ENCODE results near the gene SLC49A4. TPM values are rescaled to one million over a fixed set of nuclear protein-coding genes. Genes with fewer than 3 reads are reported as not detected.
A peak's percentile ranks its signal among the peaks of the same experiment; 100 is the strongest.

Gene SLC49A4
- total RNA-seq, 1 experiment from 2014 or later: 14.1 TPM

GRCh38 chr3:122857019-122857418 lies 62.1 kb downstream of the SLC49A4 start:
- DNase-seq (ENCODE audit: low spot score): no peak
- Histone ChIP-seq H3K9me3 (ENCODE audit: low read depth, low read length, poor library complexity, severe bottlenecking) (no peaks in the 10 kb centered on the region), H3K27ac (ENCODE audit: low read depth, low read length, poor library complexity, severe bottlenecking) (no peak overlapping the region), H3K36me3 (ENCODE audit: insufficient read depth, low read length, poor library complexity, severe bottlenecking) (no peaks in the 10 kb centered on the region), H3K4me3 (ENCODE audit: low read depth, low read length, poor library complexity, severe bottlenecking) (no peak overlapping the region), H3K4me1 (ENCODE audit: insufficient read depth, low read length, poor library complexity, severe bottlenecking) (no peaks in the 10 kb centered on the region), H3K27me3 (replicated peaks; ENCODE audit: insufficient read depth, low read depth, low read length, poor library complexity) (no peaks in the 10 kb centered on the region)
- BruUV-seq (replicated peaks): no TSS peak
- POLR2A ChIA-PET (ENCODE audit: low non-redundant PET): no interaction called here
- TF ChIP-seq EZH2 (IDR thresholded peaks at IDR 0.05; ENCODE audit: borderline replicate concordance, low read depth, low read length, poor library complexity, severe bottlenecking) (no peak), CTCF (conservative IDR thresholded peaks at IDR 0.05; ENCODE audit: low read depth, low read length) (no peak)
- intact Hi-C loops (cut with micrococcal nuclease; ENCODE audit: unreplicated experiment): loop anchor here (10.0 kb wide), 1 partner anchor 408 kb away; no protein-coding TSS in a partner anchor
- CTCF ChIA-PET: no interaction called here

- POLR2A ChIA-PET (ENCODE audit: low non-redundant PET): no interaction called here
- Histone ChIP-seq H3K27ac (ENCODE audit: low read depth, low read length, poor library complexity, severe bottlenecking) (no peak overlapping the region), H3K9me3 (ENCODE audit: low read depth, low read length, poor library complexity, severe bottlenecking) (no peaks in the 10 kb centered on the region), H3K27me3 (replicated peaks; ENCODE audit: insufficient read depth, low read depth, low read length, poor library complexity) (no peaks in the 10 kb centered on the region), H3K4me1 (ENCODE audit: insufficient read depth, low read length, poor library complexity, severe bottlenecking) (no peaks in the 10 kb centered on the region), H3K36me3 (ENCODE audit: insufficient read depth, low read length, poor library complexity, severe bottlenecking) (no peaks in the 10 kb centered on the region), H3K4me3 (ENCODE audit: low read depth, low read length, poor library complexity, severe bottlenecking) (no peak overlapping the region)
- CTCF ChIA-PET: no interaction called here
- no peak for TF ChIP-seq EZH2 (IDR thresholded peaks at IDR 0.05; ENCODE audit: borderline replicate concordance, low read depth, low read length, poor library complexity, severe bottlenecking)
- peak; percentile 60 for TF ChIP-seq CTCF (conservative IDR thresholded peaks at IDR 0.05; ENCODE audit: low read depth, low read length)
- intact Hi-C loops (cut with micrococcal nuclease; ENCODE audit: unreplicated experiment): loop anchor here (2.0 to 10.0 kb wide), 2 partner anchors 170 to 406 kb away; no protein-coding TSS in a partner anchor
- DNase-seq (ENCODE audit: low spot score): peak; percentile 29
- BruUV-seq (replicated peaks): no TSS peak
Observed at GRCh38 chr3:122858373-122858772, 63.5 kb downstream of the SLC49A4 start.

GRCh38 chr3:122859021-122859805 lies 64.3 kb downstream of the SLC49A4 start:
- Histone ChIP-seq H3K36me3 (ENCODE audit: insufficient read depth, low read length, poor library complexity, severe bottlenecking) (no peaks in the 10 kb centered on the region), H3K4me1 (ENCODE audit: insufficient read depth, low read length, poor library complexity, severe bottlenecking) (no peaks in the 10 kb centered on the region), H3K9me3 (ENCODE audit: low read depth, low read length, poor library complexity, severe bottlenecking) (no peaks in the 10 kb centered on the region), H3K27ac (ENCODE audit: low read depth, low read length, poor library complexity, severe bottlenecking) (no peak overlapping the region), H3K27me3 (replicated peaks; ENCODE audit: insufficient read depth, low read depth, low read length, poor library complexity) (no peaks in the 10 kb centered on the region), H3K4me3 (ENCODE audit: low read depth, low read length, poor library complexity, severe bottlenecking) (no peak overlapping the region)
- CTCF ChIA-PET: no interaction called here
- POLR2A ChIA-PET (ENCODE audit: low non-redundant PET): no interaction called here
- no TSS peak for BruUV-seq (replicated peaks)
- TF ChIP-seq EZH2 (IDR thresholded peaks at IDR 0.05; ENCODE audit: borderline replicate concordance, low read depth, low read length, poor library complexity, severe bottlenecking): no peak
- no peak for TF ChIP-seq CTCF (conservative IDR thresholded peaks at IDR 0.05; ENCODE audit: low read depth, low read length)
- intact Hi-C loops (cut with micrococcal nuclease; ENCODE audit: unreplicated experiment): loop anchor here (2.0 to 10.0 kb wide), 2 partner anchors 170 to 406 kb away; no protein-coding TSS in a partner anchor
- no peak for DNase-seq (ENCODE audit: low spot score)
